Mesendoderm (in vitro differentiated cells): ENCODE data around the gene SLC7A5.
A peak's percentile ranks its signal among the peaks of the same experiment; 100 is the strongest.

ENCODE experiments used
- DNase-seq: peaks from one replicate; pipeline ENCODE4 v3.0.0; 2013
- H2AK5ac ChIP-seq: 2 replicates; pipeline ENCODE4 v1.6.1; 2013; ENCODE audit warnings: low read length, inconsistent platforms
- H2BK120ac ChIP-seq: 2 replicates; pipeline ENCODE4 v1.6.1; 2013; ENCODE audit warnings: low read depth, mild to moderate bottlenecking, low read length, moderate library complexity, mixed read lengths
- H2BK15ac ChIP-seq: replicated peaks from 2 replicates; pipeline ENCODE4 v1.6.1; 2013; ENCODE audit warnings: low read depth, mild to moderate bottlenecking, moderate library complexity
- H2BK5ac ChIP-seq: 2 replicates; pipeline ENCODE4 v1.6.1; 2013; ENCODE audit warnings: low read length, inconsistent platforms
- H3K18ac ChIP-seq: 2 replicates; pipeline ENCODE4 v1.6.1; 2013; ENCODE audit warnings: mild to moderate bottlenecking, low read length, mixed read lengths
- H3K23ac ChIP-seq: one replicate; pipeline ENCODE4 v1.6.1; 2013; ENCODE audit warnings: low read length
- H3K27ac ChIP-seq: 2 replicates; pipeline ENCODE4 v1.5.1; 2013; ENCODE audit warnings: low read depth, mild to moderate bottlenecking, inconsistent platforms, low read length, moderate library complexity
- H3K27me3 ChIP-seq: 2 replicates; pipeline ENCODE4 v1.6.1; 2013; ENCODE audit warnings: low read length, control low read depth, mild to moderate bottlenecking, inconsistent platforms; ENCODE audit not compliant: insufficient read depth, poor library complexity
- H3K36me3 ChIP-seq: 2 replicates; pipeline ENCODE4 v1.6.1; 2013; ENCODE audit warnings: low read length, inconsistent platforms; ENCODE audit not compliant: control insufficient read depth, insufficient read depth
- H3K4ac ChIP-seq: one replicate; pipeline ENCODE4 v1.6.1; 2013; ENCODE audit warnings: low read depth, mild to moderate bottlenecking, low read length, moderate library complexity
- H3K4me1 ChIP-seq: 2 replicates; pipeline ENCODE4 v1.6.1; 2013; ENCODE audit warnings: low read depth, low read length, inconsistent platforms; ENCODE audit not compliant: control insufficient read depth
- H3K4me2 ChIP-seq: 2 replicates; pipeline ENCODE4 v1.6.1; 2013; ENCODE audit warnings: low read length
- H3K4me3 ChIP-seq: 2 replicates; pipeline ENCODE4 v1.5.1; 2013; ENCODE audit warnings: mild to moderate bottlenecking, low read length
- H3K56ac ChIP-seq: one replicate; pipeline ENCODE4 v1.6.1; 2013; ENCODE audit warnings: low read length
- H3K79me1 ChIP-seq: 2 replicates; pipeline ENCODE4 v1.6.1; 2013; ENCODE audit warnings: low read length, inconsistent platforms
- H3K79me2 ChIP-seq: 2 replicates; pipeline ENCODE4 v1.6.1; 2013; ENCODE audit warnings: mild to moderate bottlenecking, low read length; ENCODE audit not compliant: control insufficient read depth, insufficient read depth
- H3K9ac ChIP-seq: 2 replicates; pipeline ENCODE4 v1.6.1; 2013; ENCODE audit warnings: low read length, inconsistent platforms
- H4K5ac ChIP-seq: one replicate; pipeline ENCODE4 v1.6.1; 2013; ENCODE audit warnings: low read length
- H4K8ac ChIP-seq: one replicate; pipeline ENCODE4 v1.6.1; 2013; ENCODE audit warnings: low read depth, mild to moderate bottlenecking, control low read depth, low read length, moderate library complexity
- WGBS: extraction: QIAGEN DNeasy Blood & Tissue Kit; methylation state at CpG from one replicate; pipeline ENCODE4 v1.1.7; 2013; ENCODE audit warnings: low lambda C conversion rate, missing lambda C conversion rate; ENCODE audit not compliant: insufficient coverage; ENCODE audit errors: extremely low coverage; 5-methylcytosine and 5-hydroxymethylcytosine counted together

Gene SLC7A5

GRCh38 chr16:87850009-87851006, 19.0 kb downstream of the SLC7A5 start:
- no peak overlapping the region for H3K23ac ChIP-seq
- H2AK5ac ChIP-seq: peak overlapping the region; percentile 75
- peak overlapping the region; percentile 65 for H3K56ac ChIP-seq
- no peak overlapping the region for H2BK15ac ChIP-seq
- peak; percentile 73 for DNase-seq
- peaks cover 19% of the 10 kb centered on the region for H3K79me1 ChIP-seq
- no peak overlapping the region for H3K4ac ChIP-seq
- H4K5ac ChIP-seq: no peak overlapping the region
- H2BK120ac ChIP-seq: no peak overlapping the region
- no peak overlapping the region for H2BK5ac ChIP-seq
- H3K4me1 ChIP-seq: peaks cover 10% of the 10 kb centered on the region
- peaks cover 87% of the 10 kb centered on the region for H3K79me2 ChIP-seq
- H4K8ac ChIP-seq: no peak overlapping the region
- no peaks in the 10 kb centered on the region for H3K27me3 ChIP-seq
- H3K4me3 ChIP-seq: no peak overlapping the region
- H3K4me2 ChIP-seq: no peak overlapping the region
- no peak overlapping the region for H3K18ac ChIP-seq
- no peak overlapping the region for H3K27ac ChIP-seq
- H3K9ac ChIP-seq: peak overlapping the region; percentile 15
- H3K36me3 ChIP-seq: peaks cover 19% of the 10 kb centered on the region
- WGBS: no CpG with 5 or more reads among the region's 25 CpGs

DNA sequence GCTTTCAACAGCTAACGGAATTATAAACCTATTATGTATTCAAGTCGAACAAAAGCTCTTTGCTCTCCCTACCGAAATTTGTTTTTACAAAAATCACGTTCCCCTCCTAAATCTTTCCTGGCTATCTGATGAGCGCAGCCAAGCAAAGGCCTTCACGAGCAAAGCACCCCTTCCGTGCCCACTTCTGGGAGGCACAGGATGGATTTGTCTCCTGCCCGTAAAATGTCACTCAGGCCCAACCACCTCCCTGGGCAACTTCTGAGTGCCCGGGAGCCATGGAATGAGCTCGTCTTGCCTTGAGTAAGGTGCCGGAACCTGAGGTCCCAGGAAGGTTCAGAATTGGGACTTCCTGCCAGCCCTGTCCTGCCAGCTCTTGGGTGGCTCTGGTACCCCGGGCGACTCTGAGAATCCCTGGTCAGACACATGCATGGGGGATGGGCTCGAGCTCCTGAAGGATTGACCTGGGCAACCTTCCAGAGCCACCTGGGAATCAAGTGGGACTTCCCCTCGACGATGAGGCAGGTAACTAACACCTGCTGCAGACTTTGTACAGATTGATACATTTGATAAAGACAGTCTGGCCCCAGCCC, 19.8 kb downstream of the SLC7A5 start:
- H3K36me3 ChIP-seq: peaks cover 19% of the 10 kb centered on the region

GRCh38 chr16:87848676-87849345, 20.5 kb downstream of the SLC7A5 start:
- H2BK15ac ChIP-seq: no peak overlapping the region
- WGBS: no CpG with 5 or more reads among the region's 18 CpGs

More for the DNA sequence above, 19.8 kb downstream of the SLC7A5 start:
- Histone ChIP-seq H3K4me2 (no peak overlapping the region), H2BK5ac (no peak overlapping the region), H4K5ac (no peak overlapping the region), H2AK5ac (no peak overlapping the region), H3K79me2 (peaks cover 86% of the 10 kb centered on the region), H3K23ac (no peak overlapping the region), H2BK120ac (no peak overlapping the region), H3K27ac (no peak overlapping the region), H3K9ac (no peak overlapping the region), H4K8ac (no peak overlapping the region), H3K79me1 (peaks cover 21% of the 10 kb centered on the region), H3K56ac (no peak overlapping the region), H3K27me3 (no peaks in the 10 kb centered on the region), H3K4ac (no peak overlapping the region), H3K4me3 (no peak overlapping the region), H2BK15ac (no peak overlapping the region), H3K4me1 (peaks cover 10% of the 10 kb centered on the region), H3K18ac (no peak overlapping the region)
- no peak for DNase-seq
- no CpG with 5 or more reads among the region's 16 CpGs for WGBS

GRCh38 chr16:87847785-87848675, 21.3 kb downstream of the SLC7A5 start:
- H3K4me2 ChIP-seq: no peak overlapping the region
- H4K5ac ChIP-seq: no peak overlapping the region
- no peaks in the 10 kb centered on the region for H3K27me3 ChIP-seq
- no peak overlapping the region for H3K18ac ChIP-seq
- no peak overlapping the region for H2AK5ac ChIP-seq
- no peak overlapping the region for H2BK5ac ChIP-seq
- H4K8ac ChIP-seq: no peak overlapping the region
- H3K36me3 ChIP-seq: peaks cover 19% of the 10 kb centered on the region
- no peak overlapping the region for H2BK15ac ChIP-seq
- H2BK120ac ChIP-seq: no peak overlapping the region
- H3K4ac ChIP-seq: no peak overlapping the region
- no peak overlapping the region for H3K9ac ChIP-seq
- peaks cover 24% of the 10 kb centered on the region for H3K79me1 ChIP-seq
- H3K79me2 ChIP-seq: peaks cover 92% of the 10 kb centered on the region
- H3K23ac ChIP-seq: no peak overlapping the region
- peak overlapping the region; percentile 46 for H3K56ac ChIP-seq
- no CpG with 5 or more reads among the region's 28 CpGs for WGBS
- H3K4me1 ChIP-seq: peaks cover 8% of the 10 kb centered on the region
- no peak overlapping the region for H3K4me3 ChIP-seq
- no peak overlapping the region for H3K27ac ChIP-seq
- no peak for DNase-seq

More at GRCh38 chr16:87848676-87849345, 20.5 kb downstream of the SLC7A5 start:
- Histone ChIP-seq H3K36me3 (peaks cover 19% of the 10 kb centered on the region), H3K79me1 (peaks cover 22% of the 10 kb centered on the region), H3K18ac (no peak overlapping the region), H3K23ac (no peak overlapping the region), H3K4me3 (no peak overlapping the region), H3K56ac (peak overlapping the region; percentile 46), H2BK5ac (no peak overlapping the region), H3K4me1 (peaks cover 10% of the 10 kb centered on the region), H3K4ac (no peak overlapping the region), H3K4me2 (no peak overlapping the region), H2BK120ac (no peak overlapping the region), H3K27ac (no peak overlapping the region), H3K79me2 (peaks cover 90% of the 10 kb centered on the region), H2AK5ac (no peak overlapping the region), H4K8ac (no peak overlapping the region), H3K9ac (no peak overlapping the region), H4K5ac (no peak overlapping the region), H3K27me3 (no peaks in the 10 kb centered on the region)
- no peak for DNase-seq

GRCh38 chr16:87847467-87847784, 21.9 kb downstream of the SLC7A5 start:
- Histone ChIP-seq H3K9ac (no peak overlapping the region), H3K79me2 (peaks cover 92% of the 10 kb centered on the region), H3K27me3 (no peaks in the 10 kb centered on the region), H2BK15ac (no peak overlapping the region), H3K79me1 (peaks cover 23% of the 10 kb centered on the region), H2AK5ac (no peak overlapping the region), H3K4me3 (no peak overlapping the region), H2BK5ac (no peak overlapping the region), H3K18ac (no peak overlapping the region), H2BK120ac (no peak overlapping the region), H4K5ac (no peak overlapping the region), H4K8ac (no peak overlapping the region), H3K4me1 (peaks cover 4% of the 10 kb centered on the region), H3K56ac (no peak overlapping the region), H3K4me2 (no peak overlapping the region), H3K4ac (no peak overlapping the region), H3K36me3 (peaks cover 22% of the 10 kb centered on the region), H3K27ac (no peak overlapping the region), H3K23ac (no peak overlapping the region)
- DNase-seq: no peak
- WGBS: no CpG with 5 or more reads among the region's 8 CpGs
